Lower lobe of right lung (tissue), 2 donors: ENCODE data around the gene AGBL1. TPM values are rescaled to one million over a fixed set of nuclear protein-coding genes. Genes with fewer than 3 reads are reported as not detected.
A peak's percentile ranks its signal among the peaks of the same experiment; 100 is the strongest.

Source experiments
- ATAC-seq, 2 donors: fragments of 200-7000 bp; cut with Tn5 transposase; one replicate each; pipeline ENCODE4 v1.9.1; 2020 to 2022; ENCODE audit warnings: mild to moderate bottlenecking in 2 of 2, moderate library complexity in 2 of 2
- DNase-seq: peaks from one replicate; pipeline ENCODE4 v3.0.0-alpha.2; 2020
- H3K27ac ChIP-seq: fragments of 200-600 bp; one replicate; pipeline ENCODE4 v1.8.0; 2022
- H3K27me3 ChIP-seq: fragments of 200-600 bp; one replicate; pipeline ENCODE4 v1.8.0; 2022; ENCODE audit warnings: low read depth
- H3K36me3 ChIP-seq: fragments of 200-600 bp; one replicate; pipeline ENCODE4 v1.8.0; 2022; ENCODE audit warnings: mild to moderate bottlenecking
- H3K4me1 ChIP-seq: fragments of 200-600 bp; one replicate; pipeline ENCODE4 v1.8.0; 2022
- H3K4me3 ChIP-seq: fragments of 200-600 bp; one replicate; pipeline ENCODE4 v1.8.0; 2022; ENCODE audit warnings: mild to moderate bottlenecking
- H3K9me3 ChIP-seq: fragments of 200-600 bp; one replicate; pipeline ENCODE4 v1.8.0; 2022
- intact Hi-C: fragments of 100-400 bp; cut with DNase I; formaldehyde crosslinking; loops from one replicate; pipeline ENCODE4 v1.11.0; 2022
- total RNA-seq: library from RNA; stranded (reverse); fragmentation: NEBNext Ultra II Directional; extraction: Animal tissue kit (Norgen Biotek cat#: 25700); gene quantifications from one replicate; pipeline ENCODE4 v1.2.1, GENCODE V29; 2021
- TF ChIP-seq, protein P1 (sequence below): fragments of 200-600 bp; IDR thresholded peaks from one replicate; pipeline ENCODE4 v1.8.0; 2022; ENCODE audit warnings: antibody characterized with exemption, mild to moderate bottlenecking
- donor health status: DM: no; HTN: yes; CAD: no; lungs with severe emphysema.

AGBL1 gene
- total RNA-seq, 1 donor from 2014 or later: 12.0 TPM

DNA sequence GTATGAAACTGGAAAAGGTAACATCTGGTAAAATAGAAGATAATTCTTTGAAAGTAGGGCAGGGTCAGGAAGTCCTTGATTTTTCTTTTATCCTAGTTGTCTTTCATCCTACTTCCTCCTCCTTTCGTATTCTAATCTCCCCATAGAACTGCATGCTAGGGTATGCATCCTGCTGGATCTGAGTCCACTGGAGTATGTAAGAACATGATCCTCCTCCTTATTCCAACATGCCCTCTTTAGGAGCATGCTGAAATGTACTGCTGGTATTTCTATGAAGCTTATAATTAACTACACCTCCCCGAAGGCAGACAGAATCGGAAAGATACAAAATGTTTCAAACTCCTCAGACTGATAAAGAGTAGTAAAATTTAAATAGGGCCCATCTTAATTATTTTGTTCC, 493.8 kb downstream of the AGBL1 start:
- H3K9me3 ChIP-seq: no peaks in the 10 kb centered on the region

DNA sequence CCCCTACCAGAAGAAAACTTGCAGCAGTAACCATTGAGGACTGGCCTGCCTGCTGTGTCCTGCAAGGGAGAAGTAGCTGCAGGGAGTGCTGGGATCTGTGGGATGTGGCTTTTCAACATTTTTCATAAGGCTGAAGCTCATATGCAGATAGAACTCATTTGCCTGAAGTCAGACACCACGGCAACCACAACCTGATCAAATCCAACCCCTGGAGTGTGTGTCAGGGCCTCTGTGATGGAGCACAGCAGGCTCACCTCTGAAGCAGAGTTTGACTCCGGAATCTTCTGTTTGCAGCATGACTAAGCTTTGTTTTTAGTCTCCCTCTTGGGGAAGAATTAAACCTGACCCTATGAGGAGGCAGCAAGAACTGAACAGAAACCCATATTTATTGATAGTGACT, 508.7 kb downstream of the AGBL1 start:
- H3K4me3 ChIP-seq: no peak overlapping the region
- TF ChIP-seq, protein P1, sequence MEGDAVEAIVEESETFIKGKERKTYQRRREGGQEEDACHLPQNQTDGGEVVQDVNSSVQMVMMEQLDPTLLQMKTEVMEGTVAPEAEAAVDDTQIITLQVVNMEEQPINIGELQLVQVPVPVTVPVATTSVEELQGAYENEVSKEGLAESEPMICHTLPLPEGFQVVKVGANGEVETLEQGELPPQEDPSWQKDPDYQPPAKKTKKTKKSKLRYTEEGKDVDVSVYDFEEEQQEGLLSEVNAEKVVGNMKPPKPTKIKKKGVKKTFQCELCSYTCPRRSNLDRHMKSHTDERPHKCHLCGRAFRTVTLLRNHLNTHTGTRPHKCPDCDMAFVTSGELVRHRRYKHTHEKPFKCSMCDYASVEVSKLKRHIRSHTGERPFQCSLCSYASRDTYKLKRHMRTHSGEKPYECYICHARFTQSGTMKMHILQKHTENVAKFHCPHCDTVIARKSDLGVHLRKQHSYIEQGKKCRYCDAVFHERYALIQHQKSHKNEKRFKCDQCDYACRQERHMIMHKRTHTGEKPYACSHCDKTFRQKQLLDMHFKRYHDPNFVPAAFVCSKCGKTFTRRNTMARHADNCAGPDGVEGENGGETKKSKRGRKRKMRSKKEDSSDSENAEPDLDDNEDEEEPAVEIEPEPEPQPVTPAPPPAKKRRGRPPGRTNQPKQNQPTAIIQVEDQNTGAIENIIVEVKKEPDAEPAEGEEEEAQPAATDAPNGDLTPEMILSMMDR: no peak
- H3K27ac ChIP-seq: no peak overlapping the region
- DNase-seq (no peak), ATAC-seq (no peak)
- no peaks in the 10 kb centered on the region for H3K9me3 ChIP-seq
- H3K27me3 ChIP-seq: no peaks in the 10 kb centered on the region
- no peaks in the 10 kb centered on the region for H3K36me3 ChIP-seq
- no peaks in the 10 kb centered on the region for H3K4me1 ChIP-seq
- intact Hi-C loops: no loop called here

More for the DNA sequence above, 493.8 kb downstream of the AGBL1 start:
- DNase-seq (no peak), ATAC-seq (no peak)
- H3K27ac ChIP-seq: no peak overlapping the region
- no peaks in the 10 kb centered on the region for H3K27me3 ChIP-seq
- TF ChIP-seq, protein P1: no peak
- intact Hi-C loops: no loop called here
- H3K4me1 ChIP-seq: no peaks in the 10 kb centered on the region
- H3K36me3 ChIP-seq: no peaks in the 10 kb centered on the region
- no peak overlapping the region for H3K4me3 ChIP-seq

DNA sequence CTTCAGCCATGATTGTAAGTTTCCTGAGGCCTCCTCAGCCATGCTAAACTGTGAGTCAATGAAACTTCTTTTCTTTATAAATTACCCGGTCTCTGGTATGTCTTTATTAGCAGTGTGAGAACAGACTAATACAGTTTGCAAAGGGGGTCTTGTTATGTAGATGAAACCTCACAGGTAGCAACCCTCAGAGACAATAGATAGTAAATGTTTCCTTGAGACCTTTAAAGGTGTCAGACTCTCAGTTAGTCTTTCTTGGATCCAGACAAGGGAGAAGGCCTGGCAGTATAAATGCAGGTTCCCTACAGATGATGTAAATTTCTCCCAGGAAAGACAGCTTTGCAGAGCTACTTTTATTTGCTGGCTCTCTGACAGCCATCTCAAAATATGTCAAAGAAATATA, 510.8 kb downstream of the AGBL1 start:
- no peaks in the 10 kb centered on the region for H3K27me3 ChIP-seq
- intact Hi-C loops: no loop called here
- no peaks in the 10 kb centered on the region for H3K4me1 ChIP-seq
- H3K27ac ChIP-seq: no peak overlapping the region
- DNase-seq (no peak), ATAC-seq (no peak)
- H3K9me3 ChIP-seq: no peaks in the 10 kb centered on the region
- H3K36me3 ChIP-seq: no peaks in the 10 kb centered on the region
- TF ChIP-seq, protein P1: no peak
- no peak overlapping the region for H3K4me3 ChIP-seq

DNA sequence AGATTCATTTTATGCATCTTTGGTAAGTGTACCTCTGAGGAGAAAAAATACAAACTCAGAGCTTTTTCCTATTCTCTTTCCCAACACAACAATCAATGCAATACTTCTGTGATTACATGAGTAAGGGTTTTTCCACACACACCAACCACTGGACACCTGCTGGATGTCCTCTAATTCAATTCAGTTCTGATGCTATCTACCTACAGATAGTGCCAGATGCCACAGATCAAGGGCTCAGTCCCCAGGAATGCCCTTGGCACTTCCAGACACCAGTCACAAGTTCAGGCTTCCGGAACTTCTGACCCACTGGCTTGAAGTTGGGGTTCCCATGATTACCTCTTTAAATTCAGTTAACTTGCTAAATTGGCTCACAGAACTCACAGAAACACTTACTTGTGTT, 511.5 kb downstream of the AGBL1 start:
- H3K4me3 ChIP-seq: no peak overlapping the region
- ATAC-seq (no peak), DNase-seq (no peak)
- intact Hi-C loops: no loop called here
- TF ChIP-seq, protein P1: no peak
- no peaks in the 10 kb centered on the region for H3K4me1 ChIP-seq
- H3K27me3 ChIP-seq: no peaks in the 10 kb centered on the region
- H3K27ac ChIP-seq: no peak overlapping the region
- no peaks in the 10 kb centered on the region for H3K9me3 ChIP-seq
- H3K36me3 ChIP-seq: no peaks in the 10 kb centered on the region

DNA sequence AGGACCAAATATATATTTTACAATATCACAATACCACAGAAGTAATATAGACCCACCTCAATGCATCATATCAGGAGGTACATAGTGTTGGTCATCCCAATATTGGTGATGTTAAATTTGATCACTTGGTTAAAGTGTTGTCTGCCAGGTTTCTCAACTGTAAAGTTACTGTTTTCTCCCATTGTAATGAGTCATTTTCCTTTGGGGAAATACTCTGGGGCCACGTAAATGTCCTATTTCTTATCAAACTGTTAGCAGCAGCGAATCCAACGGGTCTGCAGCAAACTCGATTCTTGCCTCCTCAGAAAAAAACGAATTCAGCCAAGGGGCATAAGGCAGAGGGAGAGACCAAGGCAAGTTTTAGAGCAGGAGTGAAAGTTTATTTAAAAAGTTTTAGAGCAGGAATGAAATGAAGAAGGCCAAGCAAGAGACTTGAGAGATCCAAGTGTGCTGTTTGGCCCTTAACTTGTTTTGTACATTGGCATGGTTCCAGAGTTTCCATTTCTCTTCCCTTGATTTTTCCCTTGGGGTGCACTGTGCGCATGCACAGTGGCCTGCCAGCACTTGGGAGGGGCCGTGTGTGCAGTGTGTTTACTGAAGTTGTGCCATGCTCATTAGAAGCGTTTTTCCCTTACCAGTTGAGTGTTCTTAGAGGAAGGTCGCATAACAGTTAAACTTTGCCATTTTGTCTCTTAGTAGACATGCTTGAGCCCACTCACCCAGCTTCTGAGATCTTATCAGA, 512.5 kb downstream of the AGBL1 start:
- H3K36me3 ChIP-seq: no peaks in the 10 kb centered on the region
- DNase-seq (peak; percentile 38), ATAC-seq (peak in 1 of 2 donors; percentile 35)
- no peaks in the 10 kb centered on the region for H3K27me3 ChIP-seq
- H3K4me3 ChIP-seq: no peak overlapping the region
- TF ChIP-seq, protein P1: no peak
- H3K27ac ChIP-seq: no peak overlapping the region
- no peaks in the 10 kb centered on the region for H3K9me3 ChIP-seq
- intact Hi-C loops: no loop called here
- no peaks in the 10 kb centered on the region for H3K4me1 ChIP-seq
